NCI-H1417 treated with DMSO at 0.1 percent for 48 hours (cell line): ENCODE measurements around the gene LRRC2.
"Not testable (repeated sequence)": the region's sequence is repeated elsewhere in the genome, so short reads cannot be mapped to it uniquely, and the experiment has no call there.

Experiments used
- DNase-seq: peaks from one replicate; lab custom pipeline; 2025; lab: John Stamatoyannopoulos, UW

Gene LRRC2

GRCh38 chr3:46523556-46523955 is 42.5 kb downstream of the LRRC2 start:
- DNase-seq = no peak

- not testable (repeated sequence) for DNase-seq
Measured at GRCh38 chr3:46522201-46522600, 43.9 kb downstream of the LRRC2 start.

- no peak for DNase-seq
Measured at GRCh38 chr3:46521096-46521495, 45.0 kb downstream of the LRRC2 start.

GRCh38 chr3:46520531-46520930 is 45.6 kb downstream of the LRRC2 start:
- DNase-seq = no peak

GRCh38 chr3:46519952-46520351 is 46.1 kb downstream of the LRRC2 start:
- DNase-seq = no peak

GRCh38 chr3:46517784-46518181 is 48.3 kb downstream of the LRRC2 start:
- no peak for DNase-seq

- no peak for DNase-seq
Measured at GRCh38 chr3:46517016-46517783, 48.9 kb downstream of the LRRC2 start.

- DNase-seq = no peak
Measured at GRCh38 chr3:46516521-46516920, 49.6 kb downstream of the LRRC2 start.

- no peak for DNase-seq
Measured at GRCh38 chr3:46512191-46512749, 53.8 kb downstream of the LRRC2 start.

GRCh38 chr3:46509661-46510187 is 56.4 kb downstream of the LRRC2 start:
- DNase-seq = no peak

GRCh38 chr3:46508850-46509591 is 57.1 kb downstream of the LRRC2 start:
- DNase-seq = no peak

- no peak for DNase-seq
Measured at GRCh38 chr3:46506526-46506925, 59.6 kb downstream of the LRRC2 start.

GRCh38 chr3:46505953-46506352 is 60.1 kb downstream of the LRRC2 start:
- no peak for DNase-seq

- DNase-seq = no peak
Measured at GRCh38 chr3:46504789-46505188, 61.3 kb downstream of the LRRC2 start.

- DNase-seq = no peak
Measured at GRCh38 chr3:46503200-46503874, 62.8 kb downstream of the LRRC2 start.

- DNase-seq = no peak
Measured at GRCh38 chr3:46501702-46502101, 64.4 kb downstream of the LRRC2 start.

GRCh38 chr3:46500656-46501635 is 65.2 kb downstream of the LRRC2 start:
- DNase-seq = no peak

GRCh38 chr3:46498916-46499519 is 67.1 kb downstream of the LRRC2 start:
- DNase-seq = no peak

- no peak for DNase-seq
Measured at GRCh38 chr3:46497556-46498265, 68.4 kb downstream of the LRRC2 start, which contains the start of gene RTP3. TSS of gene RTP3 (plus strand) at chr3:46497976. CDS start at chr3:46498063, 87 bp downstream.
